GM18519 (cell line): Measurements from ENCODE around the gene CLMP.
"Not testable (repeated sequence)": the region's sequence is repeated elsewhere in the genome, so short reads cannot be mapped to it uniquely, and the experiment has no call there.

Experiments used
- ATAC-seq: cut with Tn5 transposase; IDR thresholded peaks from one replicate; pipeline ENCODE4 v1.9.1; 2021; ENCODE audit warnings: mild to moderate bottlenecking, moderate library complexity; ENCODE audit not compliant: unreplicated experiment, low FRiP score

The CLMP gene

DNA sequence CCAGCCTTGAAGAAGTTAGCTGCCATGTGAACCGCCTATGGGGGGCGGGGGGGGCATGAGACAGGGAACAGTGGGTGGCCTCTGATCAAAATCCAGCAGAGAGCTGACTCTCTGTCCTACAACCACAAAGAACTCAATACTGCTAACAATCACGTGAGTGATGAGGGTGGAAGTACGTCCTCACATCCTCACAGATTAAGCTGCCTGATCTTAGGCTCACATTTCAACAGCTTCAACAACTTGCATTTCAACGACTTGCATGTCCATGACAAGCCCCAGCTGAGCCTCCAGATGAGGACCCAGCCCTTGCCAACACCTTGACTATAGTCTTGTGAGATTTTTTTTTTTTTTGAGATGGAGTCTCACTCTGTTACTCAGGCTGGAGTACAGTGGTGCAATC lies 51.6 kb downstream of the CLMP start:
- ATAC-seq = no peak

DNA sequence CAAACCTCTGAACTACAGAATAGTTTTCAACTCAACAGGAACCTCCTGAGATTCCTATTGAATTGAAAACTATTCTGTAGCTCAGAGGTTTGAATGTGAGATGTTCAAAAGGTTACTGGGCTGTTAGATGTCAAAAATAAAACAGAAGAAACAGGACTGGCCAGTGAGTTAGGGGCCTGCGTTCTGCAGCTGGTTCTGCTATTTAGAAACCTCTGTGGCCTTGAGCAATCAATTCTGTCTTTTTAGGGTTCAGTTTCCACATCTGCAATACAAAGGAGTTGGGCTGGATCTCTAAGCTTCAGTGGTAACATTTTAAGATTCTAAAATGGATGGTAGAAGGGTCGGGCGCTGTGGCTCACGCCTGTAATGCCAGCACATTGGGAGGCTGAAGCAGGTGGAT lies 55.8 kb downstream of the CLMP start:
- ATAC-seq = no peak

DNA sequence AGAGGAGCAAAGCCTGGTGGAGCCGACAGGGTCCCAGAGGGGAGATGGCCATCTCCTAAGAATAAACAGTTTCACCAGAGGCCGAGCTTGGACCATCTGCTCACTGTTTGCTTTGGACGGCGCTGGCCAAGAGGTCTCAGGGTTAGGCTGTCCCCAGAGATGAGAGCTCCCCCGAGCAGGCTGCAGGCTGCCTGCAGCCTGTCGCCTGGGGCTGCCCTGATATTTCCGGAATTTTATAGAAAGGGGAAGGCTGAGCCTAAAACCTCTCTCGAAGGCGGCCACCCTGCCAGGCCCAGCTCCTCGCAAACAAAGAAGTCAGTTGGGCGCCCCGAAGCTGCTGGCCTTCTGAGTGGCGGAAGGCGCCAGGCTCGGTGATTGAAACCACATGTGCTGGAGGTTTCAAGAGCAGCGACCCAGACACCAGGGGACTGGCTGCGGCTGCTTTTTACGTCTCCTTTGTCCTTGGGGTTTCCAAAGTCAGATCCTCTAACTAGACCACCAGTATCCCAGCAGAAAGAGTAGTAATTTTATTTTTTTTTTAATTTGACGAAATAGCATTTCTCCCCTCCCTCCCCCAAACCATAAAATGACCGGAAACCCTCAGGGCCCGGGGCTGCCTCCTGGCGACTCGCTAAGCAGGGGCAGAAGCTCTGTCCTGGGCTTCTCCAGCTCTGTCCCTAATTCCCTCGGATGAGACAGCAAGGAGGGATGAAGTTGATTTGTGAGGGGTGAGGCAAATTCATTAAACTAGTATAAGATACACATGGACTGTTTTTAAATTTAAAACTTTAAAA lies 57.4 kb downstream of the CLMP start:
- no peak for ATAC-seq

DNA sequence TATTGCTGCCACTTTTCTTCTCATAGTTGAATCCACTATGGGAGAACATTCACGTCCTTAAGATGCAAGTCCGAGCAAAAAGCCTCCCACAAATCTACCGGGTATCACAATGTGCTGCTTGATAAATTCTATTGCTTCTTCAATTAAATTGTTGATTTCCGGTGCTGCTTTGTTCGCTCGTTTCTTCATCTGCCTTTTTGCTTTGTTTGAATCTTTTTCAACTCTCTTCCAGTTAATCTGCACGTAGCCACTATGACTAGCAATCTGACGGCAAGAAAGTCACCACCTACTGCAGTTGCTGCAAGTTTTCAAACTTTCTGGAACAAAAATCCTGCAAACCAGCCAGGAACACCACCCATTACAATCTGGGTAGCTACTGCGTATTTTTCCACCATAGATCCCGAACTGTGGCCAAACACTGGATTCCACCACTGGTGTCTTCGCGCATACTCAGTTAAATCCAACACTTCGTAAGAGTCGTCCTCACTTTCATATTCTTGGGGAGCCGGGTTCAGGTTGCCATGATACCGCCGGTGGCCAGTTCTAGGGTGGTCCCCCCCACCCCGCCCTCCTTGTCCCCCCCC lies 59.1 kb downstream of the CLMP start:
- no peak for ATAC-seq

DNA sequence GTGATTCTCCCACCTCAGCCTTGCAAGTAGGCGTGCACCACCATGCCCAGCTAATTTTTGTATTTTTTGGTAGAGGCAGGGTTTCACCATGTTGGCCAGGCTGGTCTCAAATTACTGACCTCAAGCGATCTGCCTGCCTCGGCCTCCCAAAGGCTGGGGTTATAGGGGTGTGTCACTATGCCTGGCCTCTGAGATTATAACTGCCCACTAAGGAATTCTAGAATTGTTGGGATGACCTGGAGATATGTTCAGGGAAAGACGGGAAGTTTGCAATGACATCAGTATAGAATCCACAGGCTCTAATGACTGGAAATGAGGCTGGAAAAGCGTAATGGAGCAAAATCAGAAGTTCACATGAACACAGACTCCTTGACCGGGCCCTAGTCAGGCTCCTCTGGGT lies 62.2 kb downstream of the CLMP start:
- ATAC-seq = no peak

DNA sequence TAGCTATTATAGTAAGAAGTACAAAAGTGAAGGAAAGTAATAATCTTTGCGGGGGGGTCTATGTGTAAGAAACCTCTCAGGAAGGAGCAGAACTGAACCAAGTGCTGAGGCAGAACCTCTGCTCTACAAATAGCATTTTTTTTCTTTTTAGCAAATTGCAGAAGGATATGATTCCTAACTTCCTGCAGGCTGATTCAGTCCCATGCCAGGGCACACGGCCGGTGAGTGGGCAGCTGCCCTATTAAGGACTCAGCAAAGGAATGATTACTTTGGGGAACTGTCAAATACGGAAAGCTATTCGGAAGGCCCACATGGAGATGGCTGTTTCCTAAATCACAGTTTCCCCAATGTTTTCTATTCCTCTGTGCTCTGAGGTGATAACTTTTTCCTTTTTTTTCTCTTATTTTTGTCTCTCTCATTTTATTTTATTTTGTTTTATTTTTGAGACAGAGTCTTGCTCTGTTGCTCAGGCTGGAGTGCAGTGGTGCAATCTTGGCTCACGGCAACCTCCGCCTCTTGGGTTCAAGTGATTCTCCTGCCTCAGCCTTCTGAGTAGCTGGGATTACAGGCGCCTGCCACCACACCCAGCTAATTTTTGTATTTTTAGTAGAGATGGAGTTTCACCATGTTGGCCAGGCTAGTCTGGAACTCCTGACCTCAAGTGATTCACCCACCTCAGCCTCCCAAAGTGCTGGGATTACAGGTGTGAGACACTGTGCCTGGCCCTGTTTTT lies 62.8 kb downstream of the CLMP start:
- not testable (repeated sequence) for ATAC-seq

DNA sequence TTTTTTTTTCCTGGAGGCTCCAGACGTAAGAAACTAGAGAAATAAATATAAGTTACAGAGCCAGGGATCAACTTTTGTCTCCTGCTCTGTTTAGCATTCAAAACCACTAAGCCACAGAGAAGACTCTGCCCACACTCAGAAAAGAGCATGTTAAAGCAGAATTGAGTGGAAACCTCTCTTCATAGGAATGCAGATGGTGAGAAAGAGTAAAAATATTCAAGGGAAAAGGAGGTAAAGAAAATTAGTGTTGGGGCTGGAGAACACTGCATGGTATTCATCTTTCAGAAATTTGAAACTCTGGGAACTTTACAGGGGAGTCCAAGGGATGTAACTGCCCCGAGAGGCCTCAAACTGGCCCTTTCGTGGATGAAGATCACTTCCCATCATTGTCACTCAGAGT lies 65.1 kb downstream of the CLMP start:
- ATAC-seq = no peak

DNA sequence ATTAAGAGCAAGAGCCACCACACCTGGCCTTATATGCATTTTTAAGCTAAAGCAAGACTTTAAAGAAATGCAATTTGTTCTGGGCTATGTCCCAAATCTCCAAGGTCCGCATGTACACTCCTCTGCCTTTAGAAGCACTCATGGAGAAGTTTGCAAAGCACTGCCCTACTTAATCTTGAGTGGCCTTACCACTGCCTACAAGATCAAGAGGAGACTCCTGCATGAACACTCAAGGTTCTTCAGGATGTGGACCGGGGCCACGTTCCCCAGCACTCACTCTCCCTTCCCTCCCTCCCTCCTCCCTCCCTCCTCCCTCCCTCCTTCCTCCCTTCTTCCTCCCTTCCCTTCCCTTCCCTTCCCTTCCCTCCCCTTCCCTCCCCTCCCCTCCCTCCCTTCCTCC lies 69.9 kb downstream of the CLMP start:
- ATAC-seq = no peak

DNA sequence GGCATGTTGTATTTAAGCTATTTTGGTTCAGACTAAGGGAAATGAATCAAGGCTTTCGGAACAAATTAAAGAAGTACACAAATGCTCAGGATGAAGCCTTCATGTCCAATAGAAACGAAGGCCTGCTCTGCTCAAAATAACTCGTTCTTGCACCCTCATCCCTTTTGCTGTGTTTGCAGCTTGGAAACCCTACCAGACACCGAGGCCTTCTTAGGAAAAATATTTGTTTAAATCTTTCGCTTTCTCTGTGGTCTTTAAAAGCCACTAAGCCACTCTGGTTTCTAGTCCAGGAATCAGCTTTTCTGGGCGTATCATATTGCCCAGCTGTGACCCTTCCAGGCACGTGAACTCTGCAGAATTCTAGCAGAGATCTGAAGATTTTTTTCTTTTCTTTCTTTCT lies 72.2 kb downstream of the CLMP start:
- no peak for ATAC-seq

DNA sequence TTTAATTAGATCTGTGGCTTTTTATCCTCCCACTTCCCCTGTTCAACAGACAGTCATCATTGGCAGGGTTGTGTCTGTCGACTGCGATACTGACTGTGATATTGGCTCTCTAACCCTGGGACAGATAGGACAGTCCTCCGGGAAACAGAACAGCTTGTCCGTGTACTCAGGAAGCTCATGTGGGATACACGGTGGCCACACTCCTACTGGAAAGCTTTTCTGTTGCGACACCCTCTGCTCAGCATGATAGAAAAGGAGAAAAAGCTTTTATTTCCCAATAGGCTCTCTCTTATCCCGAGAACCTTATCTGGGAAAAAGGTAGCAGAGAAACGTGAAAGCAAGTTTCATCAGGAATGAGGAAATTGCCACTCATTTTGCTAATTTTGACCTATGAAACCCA lies 72.7 kb downstream of the CLMP start:
- ATAC-seq = no peak

DNA sequence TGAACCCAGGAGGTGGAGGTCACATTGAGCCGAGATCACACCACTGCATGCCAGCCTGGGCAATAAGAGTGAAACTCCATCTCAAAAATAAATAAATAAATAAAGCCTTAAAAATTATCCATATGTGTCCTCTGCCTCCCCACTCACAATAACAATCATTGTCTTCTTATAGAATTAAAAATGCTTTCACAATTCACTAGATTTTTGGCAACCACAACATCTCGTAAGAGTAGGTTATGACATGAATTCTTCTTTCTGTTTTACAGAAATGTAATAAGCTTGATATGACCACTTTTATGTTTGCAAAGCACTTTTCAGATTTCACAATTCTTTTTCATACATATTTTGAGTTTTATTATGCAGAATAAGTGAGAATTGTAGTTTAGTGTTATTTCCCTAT lies 78.6 kb downstream of the CLMP start:
- ATAC-seq = no peak

DNA sequence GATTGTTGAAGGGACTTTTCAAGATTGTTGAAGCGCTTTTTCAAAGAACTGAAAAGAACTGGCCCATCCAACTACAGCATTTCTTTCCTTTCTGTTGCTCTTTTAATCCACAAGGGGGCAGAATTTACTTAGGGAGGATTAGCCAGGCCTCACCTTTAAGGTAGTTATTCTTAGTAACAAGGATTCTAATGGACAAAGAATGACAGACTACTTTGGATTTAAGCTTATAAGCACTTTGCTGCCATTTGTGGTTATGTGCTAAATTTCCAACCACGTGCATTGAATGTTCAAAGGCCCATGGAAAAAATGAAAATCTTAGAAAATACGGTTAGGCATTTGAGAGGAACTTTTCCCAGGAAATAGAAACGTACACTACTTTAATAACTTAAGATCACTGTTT lies 83.6 kb downstream of the CLMP start:
- ATAC-seq = no peak

DNA sequence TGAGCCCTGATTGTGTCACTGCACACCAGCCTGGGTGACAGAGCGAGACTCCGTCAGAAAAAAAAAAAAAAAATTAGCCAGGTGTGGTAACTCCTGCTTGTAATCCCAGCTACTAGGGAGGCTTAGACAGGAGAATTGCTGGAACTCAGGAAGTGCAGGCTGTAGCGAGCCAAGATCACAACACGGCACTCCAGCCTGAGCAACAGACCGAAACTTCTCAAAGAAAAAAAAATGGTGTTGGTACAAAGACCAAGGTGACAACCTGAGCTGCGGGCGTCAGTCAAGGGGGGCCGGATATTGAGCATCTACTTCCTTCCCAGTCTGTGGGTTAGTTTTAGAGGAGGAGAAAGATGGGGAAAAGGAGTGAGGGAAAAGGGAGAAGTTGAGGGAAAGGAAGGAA lies 84.7 kb downstream of the CLMP start:
- no peak for ATAC-seq

DNA sequence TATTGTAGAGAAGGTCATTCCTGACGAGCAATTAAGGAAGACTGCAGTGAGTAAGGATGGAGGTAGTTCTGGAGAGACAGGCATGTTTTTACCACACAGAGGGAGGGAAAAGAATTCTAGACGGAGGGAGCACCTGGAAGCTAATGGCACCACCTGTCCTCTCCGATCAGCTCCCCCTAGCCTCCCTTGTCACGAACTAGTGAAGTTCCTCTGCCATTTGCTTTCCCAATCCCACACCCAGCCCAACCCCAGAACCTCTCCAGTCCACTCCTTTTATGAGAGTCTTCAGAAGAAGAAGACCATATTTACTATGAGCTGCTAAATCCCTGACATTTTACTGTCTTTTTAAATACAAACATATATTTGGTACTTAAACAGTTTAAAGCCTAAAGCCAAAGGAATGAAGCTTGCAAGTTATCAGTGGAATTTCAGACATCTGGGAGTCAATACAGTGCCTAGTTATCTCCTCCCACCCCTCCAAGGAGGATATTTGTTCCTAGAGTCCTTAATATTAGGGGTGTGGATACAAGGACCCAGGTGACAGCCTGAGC lies 87.0 kb downstream of the CLMP start:
- ATAC-seq = no peak

DNA sequence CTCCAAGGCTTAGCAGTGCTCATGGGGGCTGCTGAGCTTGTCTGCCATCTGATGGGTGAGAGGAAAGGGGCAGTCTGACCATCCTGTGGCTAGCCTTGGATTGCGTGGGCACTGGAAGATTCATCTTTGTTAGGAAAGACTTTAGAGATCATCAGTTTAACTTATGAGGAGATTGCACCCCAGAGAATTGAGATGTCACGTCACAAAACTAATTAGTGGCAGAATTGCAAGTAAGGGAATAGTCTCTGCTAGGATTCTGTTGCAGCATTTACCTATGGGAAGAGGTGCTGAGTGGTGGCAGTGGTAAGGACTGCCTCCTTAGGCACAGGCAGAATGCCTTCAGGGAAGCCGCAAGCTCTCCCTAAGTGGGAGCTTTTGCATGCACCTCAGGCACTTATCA lies 90.4 kb downstream of the CLMP start:
- no peak for ATAC-seq

DNA sequence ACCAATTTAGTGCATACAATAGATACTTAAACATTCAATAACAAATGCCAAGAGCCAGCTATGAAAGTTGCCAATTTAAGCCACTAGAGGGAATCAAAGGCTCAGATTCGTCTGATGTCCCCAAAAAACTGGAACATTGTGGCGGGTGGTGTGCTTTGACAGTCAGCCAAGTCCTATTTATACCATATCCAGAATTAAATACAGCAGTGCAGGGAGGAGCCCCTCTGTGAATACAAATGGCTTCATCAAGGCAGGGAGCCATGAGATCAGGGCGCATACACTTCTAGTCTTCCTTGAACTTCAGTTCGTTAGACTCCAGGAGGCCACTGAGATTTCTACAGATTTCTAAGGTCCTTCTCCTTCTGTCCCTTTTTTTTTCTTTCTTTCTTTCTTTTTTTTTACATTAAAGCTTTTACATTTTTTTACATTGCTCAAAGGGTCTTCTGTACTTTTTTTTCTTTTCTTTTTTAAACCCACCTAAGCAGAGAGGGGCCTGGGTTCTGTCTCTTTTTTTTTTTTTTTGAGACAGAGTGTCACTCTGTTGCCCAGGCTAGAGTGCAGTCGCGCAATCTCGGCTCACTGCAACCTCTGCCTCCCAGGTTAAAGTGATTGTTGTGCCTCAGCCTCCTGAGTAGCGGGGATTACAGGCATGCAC lies 91.6 kb downstream of the CLMP start:
- no peak for ATAC-seq

DNA sequence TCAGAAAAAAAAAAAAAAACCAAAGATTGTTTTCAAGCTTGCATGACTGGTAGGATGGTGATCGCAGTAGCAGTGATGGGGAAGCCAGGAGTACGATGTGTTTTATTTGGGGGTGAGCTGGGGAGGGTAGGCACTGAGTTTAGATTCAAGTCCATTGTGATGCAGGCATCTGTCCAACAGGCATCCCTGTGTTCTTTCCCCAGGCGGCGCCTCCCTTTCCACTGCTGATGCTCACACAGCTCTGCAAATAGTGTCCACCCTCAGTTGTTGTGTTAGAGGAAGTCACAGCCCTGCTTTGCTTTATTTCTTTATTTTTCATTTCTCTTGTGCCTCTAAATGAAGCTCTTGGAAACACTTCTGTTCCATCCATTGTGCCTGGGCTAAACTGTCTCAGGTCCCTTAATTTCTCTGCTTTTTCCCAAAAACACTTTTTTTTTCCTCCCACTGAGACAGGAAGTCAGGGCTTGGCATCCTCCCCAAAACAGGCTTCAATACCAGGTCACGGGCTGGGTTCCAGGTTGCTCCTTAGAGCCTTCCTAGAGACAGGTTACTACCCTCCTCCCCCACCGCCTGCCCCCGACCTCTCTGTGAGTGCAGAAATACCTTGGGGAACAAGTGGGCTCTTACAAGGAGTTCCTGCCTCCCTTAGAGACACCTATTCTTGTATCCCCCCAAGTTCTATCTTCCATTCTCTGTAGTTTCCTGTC lies 94.5 kb downstream of the CLMP start:
- no peak for ATAC-seq

DNA sequence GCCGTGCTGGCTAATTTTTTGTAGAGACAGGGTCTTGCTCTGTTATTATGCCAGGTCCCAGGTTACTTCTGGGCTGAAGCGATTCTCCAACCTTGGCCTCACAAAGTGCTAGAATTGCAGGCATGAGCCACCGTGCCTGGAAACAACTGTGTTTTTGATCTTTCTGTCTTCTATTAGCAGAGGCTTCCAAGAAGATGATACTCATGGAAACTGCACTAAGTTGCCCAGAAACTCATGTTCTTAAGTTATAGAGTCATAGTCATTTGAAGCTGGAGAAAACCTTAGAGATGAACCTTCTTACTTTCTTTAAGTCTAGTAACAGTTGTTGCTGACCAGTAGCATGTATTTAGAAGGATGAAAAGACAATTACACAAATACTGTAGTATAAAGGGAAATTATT lies 96.1 kb downstream of the CLMP start:
- no peak for ATAC-seq

DNA sequence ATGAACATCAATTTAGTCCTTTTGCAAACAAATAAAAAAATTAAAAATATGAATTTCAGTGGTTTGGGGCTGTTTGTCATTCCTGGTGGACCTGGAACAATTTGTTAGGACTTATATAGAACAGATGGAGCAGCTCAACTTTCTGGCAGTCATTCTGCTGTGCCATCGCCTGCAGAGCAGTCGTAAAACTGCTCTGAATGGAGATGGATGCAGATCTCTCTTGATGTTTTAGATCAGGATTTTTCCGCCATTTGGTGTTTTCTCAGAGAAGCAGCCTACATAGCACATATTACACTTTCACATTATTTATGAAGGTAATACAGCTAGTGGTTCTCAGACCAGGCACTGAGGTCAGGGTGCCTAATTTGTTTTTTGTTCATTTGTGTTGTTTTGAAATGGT lies 101.3 kb downstream of the CLMP start:
- no peak for ATAC-seq

DNA sequence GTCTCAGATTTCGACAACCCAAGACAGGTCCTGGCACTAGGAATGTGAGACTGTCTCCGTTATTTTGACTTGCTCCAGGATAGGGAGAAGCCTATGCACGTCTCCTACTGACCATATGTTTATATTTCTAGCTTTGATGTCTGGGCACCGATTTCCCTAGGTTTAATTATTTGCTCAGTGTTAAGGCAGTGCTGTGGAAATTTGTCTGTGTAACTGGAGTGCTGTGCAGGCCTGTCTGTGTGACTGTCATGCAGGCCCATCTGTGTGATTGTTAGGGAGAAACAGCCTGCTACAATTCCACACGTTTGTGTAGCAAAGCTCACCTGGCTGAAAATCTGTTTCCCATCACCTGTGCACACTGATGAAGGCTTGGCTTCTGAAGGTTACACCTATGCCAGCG lies 103.5 kb downstream of the CLMP start:
- ATAC-seq = no peak
